ENCODE measurements around the gene RPS6KA5.

RPS6KA5 gene

DNA sequence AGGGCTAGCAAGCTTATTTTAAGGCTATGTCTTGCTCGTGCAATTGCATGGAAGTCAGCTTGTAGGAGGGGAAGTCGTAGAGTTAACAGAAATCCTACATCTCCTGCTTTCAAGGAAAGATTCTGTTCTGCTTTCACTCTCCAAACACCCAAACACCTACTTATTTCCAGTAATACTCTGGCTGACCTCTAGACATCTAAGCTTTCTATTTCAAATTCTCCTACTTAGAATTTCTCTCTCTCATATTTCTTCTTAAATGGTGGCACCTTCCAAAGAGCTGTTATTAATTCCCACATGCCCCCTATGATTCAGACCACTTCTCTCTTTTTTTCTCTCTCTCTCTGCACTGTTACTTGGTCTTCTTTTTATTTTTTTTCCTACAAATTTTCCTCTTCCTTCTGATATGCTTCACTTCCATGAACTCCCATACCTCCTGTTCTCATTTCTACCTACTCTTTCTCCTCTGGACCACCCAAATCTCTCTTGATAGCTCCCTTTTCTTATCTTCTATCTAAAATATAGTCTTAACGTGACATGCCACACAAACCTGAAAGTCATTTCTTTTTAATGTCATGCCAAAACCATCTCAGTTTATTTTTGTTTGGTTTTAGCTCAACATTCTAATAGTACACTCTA, 90.8 kb downstream of the RPS6KA5 start (continued):
- TF ChIP-seq TOX (CRISPR knock-in tag; IDR thresholded peaks at IDR 0.05; ENCODE audit: borderline replicate concordance), result no peak
- no peak for TF ChIP-seq TCF4 (CRISPR knock-in tag; IDR thresholded peaks at IDR 0.05; ENCODE audit: borderline replicate concordance)
- TF ChIP-seq, protein P1, sequence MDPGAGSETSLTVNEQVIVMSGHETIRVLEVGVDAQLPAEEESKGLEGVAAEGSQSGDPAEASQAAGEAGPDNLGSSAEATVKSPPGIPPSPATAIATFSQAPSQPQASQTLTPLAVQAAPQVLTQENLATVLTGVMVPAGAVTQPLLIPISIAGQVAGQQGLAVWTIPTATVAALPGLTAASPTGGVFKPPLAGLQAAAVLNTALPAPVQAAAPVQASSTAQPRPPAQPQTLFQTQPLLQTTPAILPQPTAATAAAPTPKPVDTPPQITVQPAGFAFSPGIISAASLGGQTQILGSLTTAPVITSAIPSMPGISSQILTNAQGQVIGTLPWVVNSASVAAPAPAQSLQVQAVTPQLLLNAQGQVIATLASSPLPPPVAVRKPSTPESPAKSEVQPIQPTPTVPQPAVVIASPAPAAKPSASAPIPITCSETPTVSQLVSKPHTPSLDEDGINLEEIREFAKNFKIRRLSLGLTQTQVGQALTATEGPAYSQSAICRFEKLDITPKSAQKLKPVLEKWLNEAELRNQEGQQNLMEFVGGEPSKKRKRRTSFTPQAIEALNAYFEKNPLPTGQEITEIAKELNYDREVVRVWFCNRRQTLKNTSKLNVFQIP (CRISPR knock-in tag; IDR thresholded peaks at IDR 0.05; ENCODE audit: borderline replicate concordance, low read depth), result no peak
- no peak for TF ChIP-seq BACH2 (CRISPR knock-in tag; IDR thresholded peaks at IDR 0.05; ENCODE audit: borderline replicate concordance)

DNA sequence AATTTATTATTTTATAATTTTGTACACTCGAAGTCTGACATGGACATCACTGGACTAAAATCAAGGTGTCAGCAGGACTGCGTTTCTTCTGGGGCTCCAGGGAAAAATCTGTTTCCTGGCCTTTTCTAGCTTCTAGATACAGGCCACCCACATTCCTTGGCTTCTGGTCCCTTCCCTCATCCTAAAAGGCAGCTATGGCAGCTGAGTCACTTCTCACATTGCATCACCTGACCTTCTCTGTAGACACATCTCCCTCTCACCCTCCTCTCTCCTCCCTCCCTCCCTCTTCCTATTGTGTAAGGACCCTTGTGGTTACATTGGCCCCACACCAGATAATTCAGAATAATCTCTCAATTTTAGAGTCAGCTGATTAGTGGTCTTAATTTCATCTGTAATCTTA, 92.4 kb downstream of the RPS6KA5 start:
- no peak for TF ChIP-seq ZNF70 (CRISPR knock-in tag; IDR thresholded peaks at IDR 0.05)
- no peak for ATAC-seq

DNA sequence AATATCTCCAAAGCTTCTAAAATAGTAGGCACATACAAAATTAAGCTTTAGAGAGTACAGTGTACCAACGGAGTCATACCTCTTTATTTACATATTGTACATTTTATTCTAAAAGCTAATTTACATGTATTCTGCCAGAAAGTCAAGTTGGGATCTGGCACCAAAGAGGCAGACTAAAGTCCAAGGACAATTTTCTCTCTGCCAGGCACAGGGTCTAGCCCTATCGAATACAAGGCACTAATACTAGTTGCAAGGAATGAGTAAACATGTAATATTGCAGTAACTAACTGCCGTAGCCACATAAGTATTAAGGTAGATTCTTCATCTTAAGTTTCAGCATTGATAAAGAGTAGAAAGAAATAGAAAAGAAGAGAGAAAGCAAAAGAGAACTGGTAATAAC, 93.9 kb downstream of the RPS6KA5 start:
- TF ChIP-seq ZFP3 (CRISPR knock-in tag; IDR thresholded peaks at IDR 0.05) (no peak), ZNF565 (CRISPR knock-in tag; conservative IDR thresholded peaks at IDR 0.05; ENCODE audit: low read depth) (no peak)
- TF ChIP-seq, protein P1 (CRISPR knock-in tag; IDR thresholded peaks at IDR 0.05; ENCODE audit: borderline replicate concordance, low read depth), result no peak
- ATAC-seq, result no peak

DNA sequence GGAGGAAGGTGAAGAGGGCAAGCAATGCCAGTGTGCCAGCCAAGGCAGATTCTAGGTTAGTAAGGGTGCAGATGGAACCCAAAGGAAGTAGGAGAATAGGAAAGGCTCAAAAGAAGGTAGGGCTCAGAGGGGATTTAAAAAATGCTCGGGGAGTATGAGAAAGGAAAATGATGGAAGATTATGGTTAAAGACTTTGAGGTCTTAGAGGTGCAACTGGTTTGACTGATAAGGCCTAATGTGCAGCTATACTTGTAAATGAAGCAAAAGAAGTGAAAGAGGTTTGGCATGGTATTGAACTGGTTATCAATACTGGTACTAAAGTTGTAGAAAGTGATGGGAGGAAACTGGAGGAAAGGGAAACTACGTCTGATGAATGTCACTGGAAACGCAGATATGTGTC, 94.7 kb downstream of the RPS6KA5 start:
- TF ChIP-seq ZFP3 (CRISPR knock-in tag; IDR thresholded peaks at IDR 0.05) (no peak), ZC3H10 (CRISPR knock-in tag; IDR thresholded peaks at IDR 0.05) (no peak), ZFP30 (CRISPR knock-in tag; IDR thresholded peaks at IDR 0.05) (no peak), ZNF8 (CRISPR knock-in tag; IDR thresholded peaks at IDR 0.05) (no peak), ZNF565 (CRISPR knock-in tag; conservative IDR thresholded peaks at IDR 0.05; ENCODE audit: low read depth) (no peak), TOX (CRISPR knock-in tag; IDR thresholded peaks at IDR 0.05; ENCODE audit: borderline replicate concordance) (no peak), SNAI2 (CRISPR knock-in tag; IDR thresholded peaks at IDR 0.05) (no peak), CSDC2 (CRISPR knock-in tag; IDR thresholded peaks at IDR 0.05) (no peak), BACH2 (CRISPR knock-in tag; IDR thresholded peaks at IDR 0.05; ENCODE audit: borderline replicate concordance) (no peak), ESRRG (CRISPR knock-in tag; IDR thresholded peaks at IDR 0.05) (no peak), ARNTL (CRISPR knock-in tag; IDR thresholded peaks at IDR 0.05; ENCODE audit: borderline replicate concordance, low read depth) (no peak)
- TF ChIP-seq, protein P2, sequence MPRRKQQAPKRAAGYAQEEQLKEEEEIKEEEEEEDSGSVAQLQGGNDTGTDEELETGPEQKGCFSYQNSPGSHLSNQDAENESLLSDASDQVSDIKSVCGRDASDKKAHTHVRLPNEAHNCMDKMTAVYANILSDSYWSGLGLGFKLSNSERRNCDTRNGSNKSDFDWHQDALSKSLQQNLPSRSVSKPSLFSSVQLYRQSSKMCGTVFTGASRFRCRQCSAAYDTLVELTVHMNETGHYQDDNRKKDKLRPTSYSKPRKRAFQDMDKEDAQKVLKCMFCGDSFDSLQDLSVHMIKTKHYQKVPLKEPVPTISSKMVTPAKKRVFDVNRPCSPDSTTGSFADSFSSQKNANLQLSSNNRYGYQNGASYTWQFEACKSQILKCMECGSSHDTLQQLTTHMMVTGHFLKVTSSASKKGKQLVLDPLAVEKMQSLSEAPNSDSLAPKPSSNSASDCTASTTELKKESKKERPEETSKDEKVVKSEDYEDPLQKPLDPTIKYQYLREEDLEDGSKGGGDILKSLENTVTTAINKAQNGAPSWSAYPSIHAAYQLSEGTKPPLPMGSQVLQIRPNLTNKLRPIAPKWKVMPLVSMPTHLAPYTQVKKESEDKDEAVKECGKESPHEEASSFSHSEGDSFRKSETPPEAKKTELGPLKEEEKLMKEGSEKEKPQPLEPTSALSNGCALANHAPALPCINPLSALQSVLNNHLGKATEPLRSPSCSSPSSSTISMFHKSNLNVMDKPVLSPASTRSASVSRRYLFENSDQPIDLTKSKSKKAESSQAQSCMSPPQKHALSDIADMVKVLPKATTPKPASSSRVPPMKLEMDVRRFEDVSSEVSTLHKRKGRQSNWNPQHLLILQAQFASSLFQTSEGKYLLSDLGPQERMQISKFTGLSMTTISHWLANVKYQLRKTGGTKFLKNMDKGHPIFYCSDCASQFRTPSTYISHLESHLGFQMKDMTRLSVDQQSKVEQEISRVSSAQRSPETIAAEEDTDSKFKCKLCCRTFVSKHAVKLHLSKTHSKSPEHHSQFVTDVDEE (CRISPR knock-in tag; IDR thresholded peaks at IDR 0.05), result no peak
- TF ChIP-seq, protein P3, sequence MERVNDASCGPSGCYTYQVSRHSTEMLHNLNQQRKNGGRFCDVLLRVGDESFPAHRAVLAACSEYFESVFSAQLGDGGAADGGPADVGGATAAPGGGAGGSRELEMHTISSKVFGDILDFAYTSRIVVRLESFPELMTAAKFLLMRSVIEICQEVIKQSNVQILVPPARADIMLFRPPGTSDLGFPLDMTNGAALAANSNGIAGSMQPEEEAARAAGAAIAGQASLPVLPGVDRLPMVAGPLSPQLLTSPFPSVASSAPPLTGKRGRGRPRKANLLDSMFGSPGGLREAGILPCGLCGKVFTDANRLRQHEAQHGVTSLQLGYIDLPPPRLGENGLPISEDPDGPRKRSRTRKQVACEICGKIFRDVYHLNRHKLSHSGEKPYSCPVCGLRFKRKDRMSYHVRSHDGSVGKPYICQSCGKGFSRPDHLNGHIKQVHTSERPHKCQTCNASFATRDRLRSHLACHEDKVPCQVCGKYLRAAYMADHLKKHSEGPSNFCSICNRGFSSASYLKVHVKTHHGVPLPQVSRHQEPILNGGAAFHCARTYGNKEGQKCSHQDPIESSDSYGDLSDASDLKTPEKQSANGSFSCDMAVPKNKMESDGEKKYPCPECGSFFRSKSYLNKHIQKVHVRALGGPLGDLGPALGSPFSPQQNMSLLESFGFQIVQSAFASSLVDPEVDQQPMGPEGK (CRISPR knock-in tag; IDR thresholded peaks at IDR 0.05; ENCODE audit: borderline replicate concordance), result no peak
- TF ChIP-seq, protein P4, sequence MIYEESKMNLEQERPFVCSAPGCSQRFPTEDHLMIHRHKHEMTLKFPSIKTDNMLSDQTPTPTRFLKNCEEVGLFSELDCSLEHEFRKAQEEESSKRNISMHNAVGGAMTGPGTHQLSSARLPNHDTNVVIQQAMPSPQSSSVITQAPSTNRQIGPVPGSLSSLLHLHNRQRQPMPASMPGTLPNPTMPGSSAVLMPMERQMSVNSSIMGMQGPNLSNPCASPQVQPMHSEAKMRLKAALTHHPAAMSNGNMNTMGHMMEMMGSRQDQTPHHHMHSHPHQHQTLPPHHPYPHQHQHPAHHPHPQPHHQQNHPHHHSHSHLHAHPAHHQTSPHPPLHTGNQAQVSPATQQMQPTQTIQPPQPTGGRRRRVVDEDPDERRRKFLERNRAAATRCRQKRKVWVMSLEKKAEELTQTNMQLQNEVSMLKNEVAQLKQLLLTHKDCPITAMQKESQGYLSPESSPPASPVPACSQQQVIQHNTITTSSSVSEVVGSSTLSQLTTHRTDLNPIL (CRISPR knock-in tag; IDR thresholded peaks at IDR 0.05; ENCODE audit: low read depth), result no peak
- no peak for ATAC-seq
